ENCODE results near the gene GRK3.
"Not testable (repeated sequence)": the region's sequence is repeated elsewhere in the genome, so short reads cannot be mapped to it uniquely, and the experiment has no call there.

GRCh38 chr22:25605565-25605964 is 41.1 kb downstream of the GRK3 start:
- TF ChIP-seq, protein P1, sequence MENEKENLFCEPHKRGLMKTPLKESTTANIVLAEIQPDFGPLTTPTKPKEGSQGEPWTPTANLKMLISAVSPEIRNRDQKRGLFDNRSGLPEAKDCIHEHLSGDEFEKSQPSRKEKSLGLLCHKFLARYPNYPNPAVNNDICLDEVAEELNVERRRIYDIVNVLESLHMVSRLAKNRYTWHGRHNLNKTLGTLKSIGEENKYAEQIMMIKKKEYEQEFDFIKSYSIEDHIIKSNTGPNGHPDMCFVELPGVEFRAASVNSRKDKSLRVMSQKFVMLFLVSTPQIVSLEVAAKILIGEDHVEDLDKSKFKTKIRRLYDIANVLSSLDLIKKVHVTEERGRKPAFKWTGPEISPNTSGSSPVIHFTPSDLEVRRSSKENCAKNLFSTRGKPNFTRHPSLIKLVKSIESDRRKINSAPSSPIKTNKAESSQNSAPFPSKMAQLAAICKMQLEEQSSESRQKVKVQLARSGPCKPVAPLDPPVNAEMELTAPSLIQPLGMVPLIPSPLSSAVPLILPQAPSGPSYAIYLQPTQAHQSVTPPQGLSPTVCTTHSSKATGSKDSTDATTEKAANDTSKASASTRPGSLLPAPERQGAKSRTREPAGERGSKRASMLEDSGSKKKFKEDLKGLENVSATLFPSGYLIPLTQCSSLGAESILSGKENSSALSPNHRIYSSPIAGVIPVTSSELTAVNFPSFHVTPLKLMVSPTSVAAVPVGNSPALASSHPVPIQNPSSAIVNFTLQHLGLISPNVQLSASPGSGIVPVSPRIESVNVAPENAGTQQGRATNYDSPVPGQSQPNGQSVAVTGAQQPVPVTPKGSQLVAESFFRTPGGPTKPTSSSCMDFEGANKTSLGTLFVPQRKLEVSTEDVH (IDR thresholded peaks at IDR 0.05; ENCODE audit: low read depth, partially characterized antibody), result not testable (repeated sequence)
- not testable (repeated sequence) for TF ChIP-seq BRCA1 (IDR thresholded peaks at IDR 0.05; ENCODE audit: low read depth, low read length); EGR1 (IDR thresholded peaks at IDR 0.05; ENCODE audit: borderline replicate concordance in 1 of 2, low read depth in 2 of 2, low read length in 2 of 2); CBX3 (IDR thresholded peaks at IDR 0.05; ENCODE audit: borderline replicate concordance, low read depth); POLR2A (IDR thresholded peaks at IDR 0.05; ENCODE audit: low read depth, low read length)
- TF ChIP-seq, protein P2, sequence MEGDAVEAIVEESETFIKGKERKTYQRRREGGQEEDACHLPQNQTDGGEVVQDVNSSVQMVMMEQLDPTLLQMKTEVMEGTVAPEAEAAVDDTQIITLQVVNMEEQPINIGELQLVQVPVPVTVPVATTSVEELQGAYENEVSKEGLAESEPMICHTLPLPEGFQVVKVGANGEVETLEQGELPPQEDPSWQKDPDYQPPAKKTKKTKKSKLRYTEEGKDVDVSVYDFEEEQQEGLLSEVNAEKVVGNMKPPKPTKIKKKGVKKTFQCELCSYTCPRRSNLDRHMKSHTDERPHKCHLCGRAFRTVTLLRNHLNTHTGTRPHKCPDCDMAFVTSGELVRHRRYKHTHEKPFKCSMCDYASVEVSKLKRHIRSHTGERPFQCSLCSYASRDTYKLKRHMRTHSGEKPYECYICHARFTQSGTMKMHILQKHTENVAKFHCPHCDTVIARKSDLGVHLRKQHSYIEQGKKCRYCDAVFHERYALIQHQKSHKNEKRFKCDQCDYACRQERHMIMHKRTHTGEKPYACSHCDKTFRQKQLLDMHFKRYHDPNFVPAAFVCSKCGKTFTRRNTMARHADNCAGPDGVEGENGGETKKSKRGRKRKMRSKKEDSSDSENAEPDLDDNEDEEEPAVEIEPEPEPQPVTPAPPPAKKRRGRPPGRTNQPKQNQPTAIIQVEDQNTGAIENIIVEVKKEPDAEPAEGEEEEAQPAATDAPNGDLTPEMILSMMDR (IDR thresholded peaks at IDR 0.05 in 2 of 3, conservative IDR thresholded peaks at IDR 0.05 in 1 of 3; ENCODE audit: control insufficient read depth in 2 of 3, extremely low read depth in 1 of 3, insufficient read depth in 1 of 3, low read depth in 3 of 3, low read length in 3 of 3), result not testable (repeated sequence)

Data from GM12878 (cell line).